ENCODE results near the gene ITGA5.

ITGA5 gene

GRCh38 chr12:54419088-54419887 is at the start of gene ITGA5:
TSS of gene ITGA5 (minus strand) at chr12:54419266. CDS start at chr12:54419198, 68 bp downstream.
- peak; percentile 19 for DNase-seq

GRCh38 chr12:54465857-54466523 is 46.9 kb upstream of the ITGA5 start:
- DNase-seq = no peak

GRCh38 chr12:54463484-54463883 is 44.4 kb upstream of the ITGA5 start:
- DNase-seq = no peak

GRCh38 chr12:54463034-54463433 is 44.0 kb upstream of the ITGA5 start:
- no peak for DNase-seq

GRCh38 chr12:54460317-54460923 is 41.4 kb upstream of the ITGA5 start:
- no peak for DNase-seq

GRCh38 chr12:54459355-54459754 is 40.3 kb upstream of the ITGA5 start:
- DNase-seq = no peak

- DNase-seq = no peak
These were observed 36.8 kb upstream of the ITGA5 start for GRCh38 chr12:54455760-54456469.

- no peak for DNase-seq
These were observed 33.6 kb upstream of the ITGA5 start for GRCh38 chr12:54452628-54453027.

- DNase-seq = no peak
These were observed 29.3 kb upstream of the ITGA5 start for GRCh38 chr12:54448344-54448743.

GRCh38 chr12:54447917-54448316 is 28.9 kb upstream of the ITGA5 start:
- no peak for DNase-seq

- DNase-seq = no peak
These were observed 25.1 kb upstream of the ITGA5 start for GRCh38 chr12:54444206-54444605.

- DNase-seq = no peak
These were observed 24.4 kb upstream of the ITGA5 start for GRCh38 chr12:54443446-54443845.

- no peak for DNase-seq
These were observed 23.9 kb upstream of the ITGA5 start for GRCh38 chr12:54442961-54443360.

GRCh38 chr12:54442099-54442498 is 23.0 kb upstream of the ITGA5 start:
- DNase-seq = no peak

- DNase-seq = no peak
These were observed 20.6 kb upstream of the ITGA5 start for GRCh38 chr12:54439521-54440255.

- DNase-seq = no peak
These were observed 20.0 kb upstream of the ITGA5 start for GRCh38 chr12:54439096-54439495.

GRCh38 chr12:54438517-54438916 is 19.5 kb upstream of the ITGA5 start:
- no peak for DNase-seq

GRCh38 chr12:54437697-54438096 is 18.6 kb upstream of the ITGA5 start:
- no peak for DNase-seq

GRCh38 chr12:54437243-54437642 is 18.2 kb upstream of the ITGA5 start:
- DNase-seq = no peak

GRCh38 chr12:54432815-54433164 is 13.7 kb upstream of the ITGA5 start:
- no peak for DNase-seq

- no peak for DNase-seq
These were observed 13.1 kb upstream of the ITGA5 start for GRCh38 chr12:54431911-54432814.
